Right ventricle myocardium inferior (tissue), 1 donor: ENCODE data around the gene KCTD1. TPM values are rescaled to one million over a fixed set of nuclear protein-coding genes. Genes with fewer than 3 reads are reported as not detected.

ENCODE experiments used
- ATAC-seq: fragments of 200-7000 bp; cut with Tn5 transposase; one replicate; pipeline ENCODE4 v1.9.1; 2020; ENCODE audit warnings: mild to moderate bottlenecking, moderate library complexity
- DNase-seq: peaks from one replicate; pipeline ENCODE4 v3.0.0; 2021; ENCODE audit errors: missing footprints
- intact Hi-C: fragments of 100-400 bp; cut with DNase I; formaldehyde crosslinking; loops from one replicate; pipeline ENCODE4 v1.11.0; 2022
- total RNA-seq: library from RNA; stranded (reverse); fragmentation: NEBNext Ultra II Directional; extraction: Animal tissue kit (Norgen Biotek cat#: 25700); gene quantifications from one replicate; pipeline ENCODE4 v1.2.1, GENCODE V29; 2021
- donor health status: DM: no; HTN: yes; CAD: no; lungs with severe emphysema.

Gene KCTD1
- total RNA-seq, 1 donor from 2014 or later = 15.4 TPM

GRCh38 chr18:26495287-26495686 lies 53.1 kb downstream of the KCTD1 start:
- no peak for ATAC-seq
- intact Hi-C loops = no loop called here
- DNase-seq = no peak

DNA sequence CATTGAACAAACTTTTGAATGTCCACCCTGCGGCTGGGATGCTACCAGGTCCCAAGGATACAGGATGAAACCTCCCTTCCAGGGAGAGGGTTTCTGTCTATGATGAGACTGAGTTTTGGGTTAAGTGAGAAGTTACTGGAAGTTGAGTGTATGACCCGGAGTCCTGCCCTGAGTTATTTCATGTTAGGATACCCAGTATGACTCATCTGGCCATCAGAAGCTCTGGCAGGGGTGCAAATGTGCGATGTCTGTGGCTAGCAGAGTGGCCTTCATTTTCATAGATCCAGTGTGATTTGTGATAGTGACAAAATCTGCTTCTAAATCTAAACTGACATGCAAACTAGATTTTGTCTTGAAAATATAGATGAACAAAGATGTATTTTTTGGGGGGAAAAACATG lies 55.3 kb downstream of the KCTD1 start:
- intact Hi-C loops = no loop called here
- ATAC-seq = no peak
- no peak for DNase-seq

- DNase-seq (no peak), ATAC-seq (no peak)
- intact Hi-C loops = no loop called here
These were observed 57.0 kb downstream of the KCTD1 start for GRCh38 chr18:26491194-26491816.

GRCh38 chr18:26489881-26490280 lies 58.5 kb downstream of the KCTD1 start:
- DNase-seq (no peak), ATAC-seq (no peak)
- intact Hi-C loops = no loop called here

GRCh38 chr18:26489191-26489590 lies 59.2 kb downstream of the KCTD1 start:
- DNase-seq (no peak), ATAC-seq (no peak)
- intact Hi-C loops = no loop called here

DNA sequence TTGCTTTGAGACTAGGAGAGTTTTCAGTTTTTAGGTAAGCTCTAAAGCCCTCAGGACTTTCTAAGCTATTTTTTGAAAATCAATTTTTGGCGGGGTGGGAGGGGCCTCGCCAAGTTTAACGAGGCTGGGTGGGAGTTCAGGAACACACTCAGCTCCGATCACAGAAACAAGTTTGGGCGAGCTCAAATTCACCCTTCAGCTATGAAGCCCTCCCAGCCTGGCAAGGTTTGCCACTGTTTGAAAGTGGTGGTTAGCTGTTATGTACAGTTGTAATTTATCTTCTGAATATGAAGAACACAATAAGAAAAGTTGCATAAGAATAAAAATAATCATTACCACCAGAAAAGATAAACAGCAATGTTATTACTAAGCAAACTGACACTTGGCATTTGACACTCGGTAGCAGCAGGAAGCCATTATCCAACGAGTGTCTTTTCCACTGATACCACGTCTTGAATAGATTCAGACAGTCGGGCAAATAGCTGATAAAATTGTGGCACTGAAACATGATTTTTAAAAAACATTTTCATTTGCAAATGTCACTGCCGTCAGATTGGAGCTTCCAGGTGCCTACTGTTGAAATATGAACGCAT lies 59.8 kb downstream of the KCTD1 start:
- intact Hi-C loops = no loop called here
- ATAC-seq (no peak), DNase-seq (no peak)

DNA sequence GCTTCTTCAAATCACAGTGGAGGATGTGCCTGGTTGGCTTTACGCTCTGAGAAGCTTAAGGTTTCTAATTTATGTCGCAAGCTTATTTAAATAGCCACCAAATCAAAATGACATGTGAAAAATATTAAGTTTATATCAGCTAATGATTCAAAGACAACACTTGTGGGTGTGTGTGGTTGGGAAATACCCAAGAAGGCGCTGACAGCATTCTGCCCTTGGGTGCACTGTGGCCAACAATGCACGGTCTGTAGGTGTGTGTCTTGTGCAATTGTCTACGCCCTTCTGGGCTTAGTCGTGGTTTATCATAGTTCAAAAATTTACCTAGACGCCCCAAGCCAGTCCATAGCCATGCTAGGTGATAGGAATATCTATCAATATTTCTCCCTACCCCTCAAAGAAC lies 60.9 kb downstream of the KCTD1 start:
- intact Hi-C loops = no loop called here
- ATAC-seq (peak; percentile 35), DNase-seq (no peak)

- ATAC-seq = no peak
- intact Hi-C loops = no loop called here
These were observed 64.7 kb downstream of the KCTD1 start for GRCh38 chr18:26483633-26484032.

GRCh38 chr18:26482569-26482968 lies 65.8 kb downstream of the KCTD1 start:
- DNase-seq (no peak), ATAC-seq (no peak)
- intact Hi-C loops = no loop called here

More at GRCh38 chr18:26483633-26484032, 64.7 kb downstream of the KCTD1 start:
- no peak for DNase-seq

DNA sequence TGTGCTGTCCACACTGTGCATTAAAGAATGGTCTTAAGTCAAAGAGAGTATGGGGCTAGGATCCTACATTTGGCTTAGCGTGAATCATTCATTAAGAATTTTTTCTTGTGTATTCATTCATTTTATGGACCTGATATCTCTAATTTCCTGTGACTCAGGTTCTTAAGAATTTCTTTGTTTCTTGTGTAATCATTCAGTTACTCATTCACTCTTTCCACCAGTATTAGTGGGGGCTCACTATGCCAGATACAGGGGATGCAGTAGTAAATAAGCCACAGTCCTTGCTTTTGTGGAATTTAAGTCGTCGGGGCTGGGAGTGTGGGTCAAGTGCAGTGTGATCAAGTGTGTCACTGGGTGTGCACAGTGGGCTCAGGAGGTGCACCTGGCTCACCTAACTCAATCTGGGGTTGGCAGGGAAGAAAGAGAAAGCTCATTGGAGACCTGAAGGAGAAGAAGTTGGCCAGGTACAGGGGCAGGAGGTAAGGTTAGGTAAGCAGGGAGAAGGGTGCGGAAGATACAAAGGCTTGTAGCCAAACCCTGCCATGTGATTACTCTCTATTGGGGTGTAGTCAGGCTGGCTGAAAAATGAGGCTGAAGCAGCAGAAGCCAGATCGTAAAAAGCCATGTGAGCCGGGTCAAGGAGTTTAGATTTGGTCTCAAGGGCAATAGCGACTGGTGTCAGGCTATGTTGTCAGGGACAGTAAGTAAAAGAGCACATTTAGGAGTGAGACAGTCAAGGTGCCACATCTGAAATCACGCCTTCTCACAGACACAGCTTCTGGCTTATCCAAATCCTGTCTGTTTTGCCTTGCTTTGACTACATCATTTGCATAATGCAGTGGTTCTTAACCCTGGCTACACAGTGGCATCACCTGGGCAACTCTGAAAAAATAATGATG lies 67.2 kb downstream of the KCTD1 start:
- ATAC-seq (no peak), DNase-seq (no peak)
- intact Hi-C loops = no loop called here

- DNase-seq (no peak), ATAC-seq (no peak)
- intact Hi-C loops = no loop called here
These were observed 68.7 kb downstream of the KCTD1 start for GRCh38 chr18:26479681-26480079.

DNA sequence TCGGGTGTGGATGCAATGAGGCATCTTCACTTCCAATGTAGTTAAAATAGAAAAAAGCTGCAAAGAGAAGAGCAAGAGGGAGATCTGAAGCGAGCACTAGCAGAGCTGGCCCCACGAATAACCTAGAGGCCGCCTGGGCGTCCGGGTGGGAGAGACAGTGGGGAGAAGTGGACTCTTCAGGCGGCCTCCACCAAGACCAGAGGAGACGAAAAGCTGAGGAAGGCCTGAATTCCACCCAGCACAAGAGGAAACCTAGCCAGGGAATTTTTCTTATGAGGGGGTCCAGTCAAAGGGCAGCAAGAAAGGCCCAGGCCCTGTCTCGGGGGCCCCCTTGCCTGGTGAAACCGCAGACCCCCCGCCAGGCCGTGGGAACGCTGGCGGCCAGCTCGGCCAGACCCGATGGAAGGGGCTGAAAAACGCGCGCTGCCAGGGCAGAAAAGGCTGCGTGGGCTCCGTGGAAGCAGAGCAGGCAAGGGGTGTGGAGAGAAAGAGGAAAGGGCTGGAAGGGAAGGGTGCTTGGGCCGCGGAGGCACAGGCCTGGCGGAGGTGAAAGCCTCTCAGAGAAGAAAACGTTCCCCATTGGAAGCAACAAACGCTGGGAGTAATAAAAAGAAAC lies 69.2 kb downstream of the KCTD1 start:
- DNase-seq (no peak), ATAC-seq (no peak)
- intact Hi-C loops = no loop called here

DNA sequence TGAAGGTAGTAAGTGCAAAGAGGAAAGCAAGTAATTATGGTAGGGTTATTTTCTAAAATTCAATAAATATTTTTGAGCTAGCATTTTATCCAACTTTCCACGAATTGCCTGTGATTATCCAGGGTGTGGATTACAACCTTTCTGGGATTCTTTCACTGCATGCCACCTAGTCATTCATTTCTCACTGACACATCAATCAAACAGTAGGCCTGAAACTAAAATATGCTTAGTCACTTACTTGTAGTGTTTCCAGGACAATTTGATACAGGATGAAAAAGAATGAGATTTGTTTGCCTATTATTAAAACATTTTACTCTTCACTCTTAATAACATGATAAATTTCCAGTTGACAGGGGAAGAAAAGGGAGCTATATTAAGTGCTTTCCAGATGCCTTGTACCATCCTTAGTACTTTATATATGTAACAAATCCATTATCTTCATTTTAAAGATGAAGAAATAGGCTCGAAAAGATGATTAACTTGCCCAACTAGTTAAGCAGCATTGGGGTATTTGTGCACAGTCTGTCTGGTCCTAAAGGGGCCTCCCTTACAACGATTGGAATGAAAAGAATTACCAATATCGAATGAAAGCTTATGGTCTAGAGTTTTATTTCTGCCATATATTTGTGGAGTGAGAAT lies 70.4 kb downstream of the KCTD1 start:
- intact Hi-C loops = no loop called here
- ATAC-seq = no peak
- DNase-seq = no peak

DNA sequence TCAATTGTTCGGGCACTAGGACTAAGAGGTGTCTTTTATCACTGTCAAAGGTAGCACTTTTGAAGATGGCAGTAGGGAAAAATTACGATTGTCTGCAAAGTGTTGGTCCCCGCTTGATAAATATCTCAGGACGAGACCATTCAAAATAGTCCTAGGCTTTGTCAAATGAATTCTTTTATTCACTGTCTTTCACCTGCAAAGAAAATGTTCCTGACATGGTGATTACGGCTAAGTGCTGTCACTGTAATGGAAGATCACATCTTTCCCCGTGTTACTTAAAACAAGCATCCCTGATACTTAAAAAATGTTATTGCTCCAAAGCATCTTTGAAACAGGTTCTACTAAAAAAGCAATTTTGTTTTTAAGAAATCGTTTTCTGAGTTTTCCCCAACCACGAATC lies 71.7 kb downstream of the KCTD1 start:
- ATAC-seq (no peak), DNase-seq (no peak)
- intact Hi-C loops = no loop called here

GRCh38 chr18:26474542-26474941 lies 73.8 kb downstream of the KCTD1 start:
- intact Hi-C loops = no loop called here
- DNase-seq (no peak), ATAC-seq (no peak)

DNA sequence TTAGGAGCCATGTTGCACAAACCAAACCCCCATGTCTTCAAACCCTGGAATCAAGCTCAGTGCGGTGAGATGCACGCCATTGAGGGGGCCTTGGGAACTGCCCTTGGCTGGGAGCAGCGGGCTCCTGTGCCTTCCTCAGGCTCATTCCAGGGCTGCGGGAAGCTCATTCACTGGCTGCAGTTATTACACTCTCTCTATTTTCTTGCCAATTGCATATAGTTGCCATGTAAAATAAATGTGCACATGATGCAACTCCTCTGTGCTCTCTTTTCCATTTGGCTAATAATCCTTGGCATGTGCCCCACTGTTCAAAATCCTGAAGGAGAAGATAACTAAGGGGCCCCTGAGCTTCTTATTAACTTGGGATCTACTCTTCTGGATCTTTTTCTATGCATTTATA lies 74.7 kb downstream of the KCTD1 start:
- DNase-seq = no peak
- intact Hi-C loops = no loop called here
- no peak for ATAC-seq

DNA sequence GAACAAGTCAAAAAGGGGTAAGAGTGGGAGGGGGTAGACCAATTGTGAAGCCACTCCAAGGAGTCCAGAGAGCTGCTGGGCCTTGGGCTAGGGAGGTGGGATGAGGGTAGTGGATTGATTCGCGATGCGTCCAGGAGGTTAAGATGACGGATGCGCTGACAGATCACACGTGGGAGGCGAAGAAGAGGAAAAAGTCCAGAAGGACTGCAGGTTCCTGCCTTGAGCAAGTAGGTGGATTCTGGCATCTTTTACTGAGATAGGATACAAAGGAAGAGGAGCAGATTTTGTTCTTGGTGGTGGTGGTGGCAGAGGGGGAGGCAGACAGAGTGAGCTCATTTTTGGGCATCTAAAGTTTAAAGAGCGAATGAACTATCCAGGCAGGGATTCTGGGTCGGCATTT lies 76.5 kb downstream of the KCTD1 start:
- intact Hi-C loops = no loop called here
- DNase-seq = no peak
- no peak for ATAC-seq

DNA sequence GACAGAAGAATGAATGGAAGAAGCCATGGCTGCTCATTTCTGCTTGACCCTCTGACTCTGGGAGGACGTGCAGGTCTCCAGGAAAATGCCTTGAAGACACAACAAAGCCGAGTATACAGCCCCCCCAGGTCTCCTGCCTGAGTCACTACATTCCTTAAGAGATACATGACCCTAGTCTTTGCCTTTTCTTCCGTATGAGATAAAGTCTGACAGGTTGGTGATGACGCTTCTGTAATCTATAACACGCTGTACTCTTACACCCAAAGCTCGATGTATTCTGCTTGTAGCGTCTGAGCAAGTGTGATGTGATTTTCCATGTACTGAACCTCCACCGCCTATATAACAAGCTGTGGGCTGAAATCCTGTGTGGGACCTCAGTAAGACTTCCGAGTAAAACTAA lies 77.3 kb downstream of the KCTD1 start:
- ATAC-seq = peak; percentile 6
- DNase-seq = no peak
- intact Hi-C loops = no loop called here

- ATAC-seq (peak; percentile 17), DNase-seq (no peak)
- intact Hi-C loops = no loop called here
These were observed 78.2 kb downstream of the KCTD1 start for GRCh38 chr18:26470011-26470637.
